A549 treated with ZK216348 at 1 μM for 4 hours (cell line): ENCODE results near the gene ZC3H4. TPM values are rescaled to one million over a fixed set of nuclear protein-coding genes. Genes with fewer than 3 reads are reported as not detected.

ENCODE experiments used
- total RNA-seq: library from RNA; stranded (reverse); fragments of 200-300 nt; extraction: Qiagen RNA extraction; gene quantifications from 5 replicates; pipeline ENCODE4 v1.2.3, GENCODE V29; 2022; ENCODE audit warnings: low read depth

The ZC3H4 gene
- total RNA-seq = 18.4 to 23.8 TPM (median 20.5 TPM) in 5 replicates

GRCh38 chr19:47112997-47113849 lies at the start of gene ZC3H4:
TSS of gene ZC3H4 (minus strand) at chr19:47113776. CDS start at chr19:47112584, 1,192 bp downstream.

GRCh38 chr19:47130589-47131227 lies 17.1 kb upstream of the ZC3H4 start, which contains the start of gene SAE1:
TSS of gene SAE1 (plus strand) at chr19:47130835. CDS start at chr19:47130931, 96 bp downstream.

GRCh38 chr19:47019431-47020041 lies 94.0 kb downstream of the ZC3H4 start, which contains the start of gene NPAS1:
TSS of gene NPAS1 (plus strand) at chr19:47019837. CDS start at chr19:47021048, 1,211 bp downstream.

Other genes starting within 250 kb of the ZC3H4 start
- gene NPAS1, start 93.9 kb downstream of the ZC3H4 start, total RNA-seq = 3.4 to 8.0 TPM (median 5.8 TPM) in 5 replicates
- 22.9 to 93.5 TPM (median 89.0 TPM) in 5 replicates for gene TMEM160, start 65.2 kb downstream of the ZC3H4 start, total RNA-seq
- 208 to 237 TPM (median 216 TPM) in 5 replicates for gene SAE1, start 17.1 kb upstream of the ZC3H4 start, total RNA-seq
- 14.6 to 30.6 TPM (median 28.4 TPM) in 5 replicates for gene BBC3, start 117.4 kb upstream of the ZC3H4 start, total RNA-seq
- 21.5 to 29.7 TPM (median 25.9 TPM) in 5 replicates for gene CCDC9, start 142.7 kb upstream of the ZC3H4 start, total RNA-seq
- gene INAFM1, start 161.1 kb upstream of the ZC3H4 start, total RNA-seq = 4.4 to 12.1 TPM (median 10.8 TPM) in 5 replicates
- gene C5AR1, start 196.1 kb upstream of the ZC3H4 start, total RNA-seq = 1.6 to 3.0 TPM (median 2.5 TPM) in 5 replicates
- 3.1 to 10.0 TPM (median 7.5 TPM) in 5 replicates for gene C5AR2, start 218.4 kb upstream of the ZC3H4 start, total RNA-seq
- 18.3 to 41.9 TPM (median 38.6 TPM) in 5 replicates for gene DHX34, start 235.5 kb upstream of the ZC3H4 start, total RNA-seq